NK-92 treated with Interleukin-12 subunit alpha and Interleukin-12 subunit beta, amount 100 ng/mL, for 24 hours (cell line): Measurements from ENCODE around the gene CALHM3.
"Not testable (repeated sequence)": the region's sequence is repeated elsewhere in the genome, so short reads cannot be mapped to it uniquely, and the experiment has no call there.

ENCODE experiments used
- DNase-seq: peaks from one replicate; lab custom pipeline; 2025; lab: John Stamatoyannopoulos, UW

Gene CALHM3

DNA sequence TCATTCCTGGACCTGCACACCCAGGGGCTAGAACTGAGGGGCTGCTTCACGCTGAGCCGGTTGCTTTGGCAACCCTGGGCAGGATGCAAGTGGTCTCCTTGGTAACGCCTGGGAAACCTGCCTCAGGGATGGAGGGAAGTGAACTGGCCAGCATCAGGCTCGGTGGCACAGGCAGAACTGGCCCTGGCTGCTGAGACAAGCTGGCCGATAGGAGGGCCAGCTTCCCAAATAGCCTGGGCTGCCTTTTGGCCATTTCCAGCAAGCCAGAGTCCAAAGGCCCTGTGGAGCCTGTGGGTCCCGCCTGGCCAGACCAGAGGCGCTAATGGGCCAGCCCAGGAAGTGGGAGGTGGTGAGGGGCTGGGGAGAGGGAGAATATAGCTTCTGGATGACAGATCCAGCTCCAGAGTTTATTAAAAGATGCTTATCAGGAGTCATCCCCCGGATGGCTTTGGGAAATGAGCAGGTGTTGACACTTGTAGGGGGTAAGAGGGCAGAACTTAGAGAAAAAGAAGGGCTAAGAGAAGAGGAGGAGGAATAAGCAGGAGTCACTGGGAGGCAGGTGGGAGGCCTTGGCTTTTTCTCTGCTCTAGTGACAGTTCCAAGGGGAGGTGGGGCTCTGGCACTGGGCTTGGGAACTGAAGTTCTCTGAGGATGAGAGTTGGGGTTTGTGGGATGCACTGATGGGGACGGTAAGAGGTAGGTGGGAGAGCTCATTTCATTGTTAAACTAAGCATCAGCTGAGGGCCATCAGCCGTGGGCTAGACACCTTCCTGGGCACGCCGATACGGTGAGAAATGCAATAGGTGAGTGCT lies 24.0 kb upstream of the CALHM3 start:
- no peak for DNase-seq

DNA sequence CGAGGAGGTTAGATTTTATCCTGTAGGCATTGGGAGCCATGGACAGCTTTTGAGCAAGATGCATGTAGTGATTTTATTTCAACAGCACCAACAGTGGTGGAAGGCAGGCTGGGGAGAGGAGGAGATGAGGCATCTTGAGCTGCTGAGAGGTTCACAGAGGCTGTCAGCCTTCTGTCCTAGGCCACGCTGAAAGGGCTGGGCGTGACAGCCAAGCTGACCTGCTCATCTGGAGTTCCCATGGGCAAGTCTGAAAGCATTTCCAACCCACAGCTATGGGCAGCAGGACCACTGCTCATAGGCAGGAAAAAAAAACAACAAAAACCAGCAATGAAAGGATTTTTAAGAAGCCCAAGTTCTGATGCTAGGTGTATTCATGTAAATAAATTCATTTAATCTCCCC lies 22.1 kb upstream of the CALHM3 start:
- DNase-seq, result no peak

DNA sequence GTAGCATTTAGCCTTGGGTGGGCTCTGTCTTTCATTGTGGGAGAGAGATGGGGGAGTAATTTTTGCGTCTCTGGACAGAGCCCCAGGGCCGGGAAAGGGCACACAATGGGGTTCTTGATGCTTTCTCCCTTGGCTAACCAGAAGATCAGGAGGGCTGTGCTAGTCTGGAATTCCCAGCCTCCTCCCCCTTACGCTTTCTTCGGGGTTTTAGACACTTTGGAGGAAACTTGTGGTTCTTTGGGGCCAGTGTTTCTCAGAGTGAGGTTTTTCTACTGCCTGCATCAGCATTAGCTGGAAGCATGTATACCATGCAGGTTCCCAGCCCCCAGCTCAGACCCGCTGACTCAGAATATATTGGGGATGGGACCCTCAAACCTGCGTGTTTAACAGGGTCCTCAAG lies 21.4 kb upstream of the CALHM3 start:
- DNase-seq, result no peak

DNA sequence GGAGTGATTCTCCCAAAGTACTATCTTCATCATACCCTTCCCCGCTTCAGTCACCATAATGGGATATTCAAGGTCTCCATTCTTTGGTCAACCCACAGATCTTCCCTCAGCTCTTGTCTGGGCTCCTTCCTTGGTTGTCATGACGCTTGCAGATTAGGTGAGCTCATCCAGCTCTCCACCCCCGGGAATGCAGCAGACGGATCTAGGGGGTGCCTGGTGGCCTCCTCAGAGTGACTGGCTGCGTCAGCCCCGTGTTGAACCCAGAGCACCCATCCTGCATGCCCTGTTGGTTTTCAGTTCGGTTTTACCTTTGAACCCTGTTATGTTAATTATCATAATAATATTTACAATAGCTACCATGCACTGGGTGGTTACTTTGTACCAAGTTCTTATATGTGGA lies 20.8 kb upstream of the CALHM3 start:
- DNase-seq, result no peak

DNA sequence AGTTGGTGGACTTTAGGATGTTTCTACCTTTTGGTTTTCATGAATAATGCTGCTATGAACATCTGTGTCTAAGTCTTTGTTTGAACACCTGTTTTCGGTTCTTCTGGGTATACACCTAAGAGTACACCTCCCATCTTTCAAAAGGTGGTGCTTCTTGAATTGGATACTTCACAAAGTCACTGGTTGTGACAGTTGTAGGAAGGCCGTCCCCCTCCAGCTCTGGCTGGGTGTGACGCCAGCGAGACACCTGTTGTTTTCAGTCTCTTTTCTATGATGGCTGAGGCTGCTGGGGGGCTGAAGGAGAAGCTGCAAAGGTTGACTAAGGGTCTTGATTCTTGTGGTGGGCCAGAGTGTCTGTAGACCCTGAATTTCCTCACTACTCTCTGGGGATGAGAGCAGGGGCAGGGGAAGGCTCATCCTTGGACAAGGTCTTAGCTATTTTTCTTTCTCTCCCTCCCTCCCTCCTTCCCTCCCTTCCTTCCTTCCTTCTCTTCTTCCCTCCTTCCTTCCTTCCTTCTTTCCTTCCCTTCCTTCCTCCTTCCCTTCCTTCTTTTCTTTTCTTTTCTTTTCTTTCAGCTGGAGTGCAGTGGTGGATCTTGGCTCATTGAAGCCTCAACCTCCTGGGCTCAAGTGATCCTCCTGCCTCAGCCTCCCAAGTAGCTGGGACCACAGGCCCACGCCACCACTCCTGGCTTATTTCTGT lies 20.0 kb upstream of the CALHM3 start:
- no peak for DNase-seq

DNA sequence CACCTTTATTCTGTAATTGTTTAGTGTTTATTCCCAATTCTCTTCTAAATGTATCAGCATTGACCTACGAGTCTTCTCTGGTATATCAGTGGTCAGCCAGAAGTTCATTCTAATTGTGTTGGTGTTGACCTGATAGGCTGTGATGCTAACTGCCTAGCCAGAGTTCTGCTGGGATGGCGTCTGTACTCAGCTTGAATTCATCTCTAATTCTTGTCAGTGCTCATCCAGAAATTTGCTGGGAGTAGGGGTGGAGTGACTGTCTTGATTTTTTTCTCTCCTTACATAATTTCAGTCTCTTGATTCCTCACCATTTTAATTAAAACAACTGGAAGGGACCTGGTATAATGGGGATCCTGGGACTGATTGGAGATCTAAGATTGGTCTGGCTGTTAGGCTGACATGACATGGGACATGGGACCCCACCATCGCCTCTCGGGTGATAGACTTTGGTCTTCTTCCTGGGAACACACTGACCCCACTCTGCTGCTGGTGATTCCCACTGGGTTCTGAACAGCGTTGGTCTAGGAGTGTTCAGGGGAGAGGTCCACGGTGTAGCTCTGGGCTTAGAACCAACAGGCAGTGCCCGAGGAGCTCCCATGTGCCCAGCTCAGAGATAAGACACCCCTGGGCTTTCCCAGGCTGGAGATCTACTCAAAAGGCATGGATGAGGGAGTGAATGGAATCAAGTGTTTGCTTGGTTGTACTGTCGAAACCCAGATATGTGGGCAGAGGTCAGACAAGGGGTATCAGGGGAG lies 18.3 kb upstream of the CALHM3 start:
- no peak for DNase-seq

DNA sequence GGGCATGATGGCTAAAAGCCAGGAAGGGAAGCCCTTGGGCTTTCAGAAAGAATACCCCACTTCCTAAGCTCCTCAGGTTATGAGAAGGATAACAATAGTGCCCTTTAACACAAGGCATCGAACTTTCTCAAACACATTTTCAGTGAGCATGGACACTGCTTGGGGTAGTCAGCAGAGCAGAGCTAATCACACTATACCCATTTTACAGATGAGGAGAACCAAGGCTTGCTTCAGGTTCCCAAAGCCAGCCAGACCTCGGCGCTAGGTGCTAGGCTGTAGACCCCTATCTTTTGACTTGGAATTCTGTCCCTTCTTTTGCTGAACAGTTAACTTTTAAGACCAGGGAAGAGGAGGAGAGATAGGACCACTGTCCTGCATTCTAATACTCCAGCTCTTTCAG lies 16.3 kb upstream of the CALHM3 start:
- DNase-seq, result no peak

DNA sequence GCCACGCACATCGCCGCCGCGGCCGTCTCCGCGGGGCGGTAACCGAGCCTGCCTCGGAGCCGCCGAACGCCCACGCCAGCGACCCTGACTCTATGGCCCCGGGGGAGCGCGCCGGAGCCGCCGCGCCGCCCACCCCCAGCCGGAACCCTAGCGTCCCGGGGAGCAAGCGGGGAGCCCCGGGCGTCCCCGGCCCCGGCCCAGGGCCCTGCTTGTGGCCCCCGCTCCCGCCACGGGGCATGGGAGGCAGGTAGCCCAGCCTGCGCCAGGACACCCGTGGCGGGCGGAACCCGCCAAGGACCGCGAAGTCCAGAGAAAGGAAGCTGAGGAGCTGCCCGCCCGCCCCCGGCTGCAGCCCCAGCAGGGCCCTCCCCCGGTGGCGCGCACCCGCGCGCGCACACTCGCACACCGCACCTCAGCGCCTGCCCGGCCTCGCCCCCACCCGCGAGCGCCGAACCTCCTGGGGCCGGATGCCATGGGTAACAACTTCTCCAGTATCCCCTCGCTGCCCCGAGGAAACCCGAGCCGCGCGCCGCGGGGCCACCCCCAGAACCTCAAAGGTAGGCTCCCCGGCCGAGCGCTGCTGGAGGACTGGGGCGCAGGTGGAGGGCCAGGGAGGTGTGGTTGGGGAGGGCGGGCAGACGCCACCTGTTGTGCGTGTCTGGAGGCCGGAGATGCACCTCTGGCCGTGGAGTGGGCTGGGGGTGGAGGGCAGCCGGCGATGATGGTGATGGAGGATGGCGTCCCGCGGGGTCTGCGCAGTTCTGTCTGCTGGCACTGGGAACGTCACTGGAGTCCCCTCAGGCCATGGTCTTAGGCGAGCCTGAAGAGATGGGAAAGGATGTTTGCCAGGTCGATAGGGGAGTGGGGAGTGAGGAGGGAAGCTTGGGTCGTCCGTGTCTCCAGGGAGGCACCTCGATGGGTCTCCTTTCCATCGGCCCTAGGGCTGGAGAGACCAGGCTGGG lies 15.2 kb upstream of the CALHM3 start:
- DNase-seq, result no peak

DNA sequence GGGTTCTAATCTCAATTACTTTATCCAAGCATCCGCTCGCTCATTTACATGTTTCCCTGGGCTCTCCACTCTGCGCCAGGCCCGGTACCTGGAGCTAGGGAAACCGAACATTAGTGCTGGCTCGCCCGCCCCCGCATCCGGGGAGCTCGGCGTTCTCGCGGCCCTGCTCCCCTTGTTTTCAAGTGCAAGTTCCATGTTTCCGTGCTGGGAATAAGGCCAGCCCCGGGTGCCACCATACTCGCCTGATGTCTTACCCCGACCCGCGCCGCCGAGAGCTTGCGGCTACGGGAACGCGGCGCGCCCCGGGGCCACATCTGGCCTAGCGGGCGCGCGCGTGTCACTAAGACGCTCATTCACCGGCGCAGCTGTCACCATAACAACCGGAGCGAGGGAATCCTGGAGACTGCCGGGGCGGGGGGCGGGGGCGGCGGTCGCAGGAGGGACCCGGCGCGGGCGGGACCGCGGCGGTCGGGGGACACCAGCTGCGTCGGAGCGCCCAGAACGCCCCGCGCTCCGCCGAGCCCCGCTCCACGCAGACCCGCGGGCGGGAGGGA lies 14.4 kb upstream of the CALHM3 start, which contains the start of gene NEURL1:
Gene NEURL1 (plus strand): TSS at position 344 of the 554 bp plus-strand sequence. CDS start 683 bp downstream, outside the sequence.
- no peak for DNase-seq

DNA sequence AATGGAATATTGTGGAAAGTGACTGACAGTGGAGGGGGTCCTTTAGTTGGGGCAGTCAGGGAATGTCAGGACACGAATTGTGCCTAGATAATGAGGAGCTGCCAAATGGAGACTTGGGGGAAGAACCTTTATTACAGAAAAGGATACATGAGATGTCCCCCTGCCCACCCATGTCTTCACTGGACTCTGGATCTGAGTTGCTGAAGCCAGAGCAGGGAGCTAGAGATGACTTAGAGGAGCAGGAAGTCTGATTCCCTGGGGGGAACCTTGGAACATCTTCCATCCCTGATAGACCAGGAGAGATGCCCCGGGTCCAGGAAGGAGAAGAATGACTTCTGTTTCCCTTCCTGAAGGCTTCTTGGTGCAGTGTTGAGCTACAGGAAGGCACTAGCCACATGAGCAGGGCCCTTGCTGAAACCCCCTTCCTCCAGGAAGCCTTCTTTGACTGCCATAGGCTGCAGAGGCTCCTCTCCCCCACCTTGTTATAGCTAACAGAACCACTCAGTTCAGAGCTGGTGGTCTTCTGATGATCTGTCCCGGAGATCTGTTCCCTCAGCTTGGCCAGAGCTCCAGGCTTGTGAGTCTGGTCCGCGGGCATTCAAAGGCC lies 13.7 kb upstream of the CALHM3 start:
- no peak for DNase-seq

DNA sequence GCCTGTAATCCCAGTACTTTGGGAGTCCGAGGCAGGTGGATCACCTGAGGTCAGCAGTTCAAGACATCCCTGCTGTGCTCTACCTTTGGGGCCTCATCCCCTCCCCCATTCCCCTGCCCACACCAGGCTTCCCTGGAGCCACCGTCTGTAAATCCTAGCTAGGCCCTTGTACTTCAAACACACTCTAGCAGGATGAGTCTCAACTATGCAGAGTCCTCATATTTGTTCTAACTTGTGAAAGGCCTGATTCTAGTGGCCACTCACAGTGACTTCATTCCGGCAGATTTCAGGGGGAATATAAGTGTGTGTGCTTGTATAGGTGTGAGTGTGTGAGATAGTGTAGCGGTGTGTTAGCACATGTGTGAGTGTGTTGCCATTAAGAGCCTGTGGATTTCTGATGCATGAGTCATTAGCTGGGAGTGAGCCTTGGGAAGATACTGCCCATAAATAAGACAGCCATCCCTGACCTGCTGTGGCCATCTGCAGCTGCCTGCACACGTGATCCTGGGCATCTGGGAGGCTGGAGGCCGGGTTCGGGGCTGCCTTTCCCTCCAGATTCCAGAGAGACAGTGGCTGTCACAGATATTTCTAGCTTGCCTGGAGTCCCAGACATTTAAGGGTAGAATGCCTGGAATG lies 12.8 kb upstream of the CALHM3 start:
- DNase-seq, result no peak

DNA sequence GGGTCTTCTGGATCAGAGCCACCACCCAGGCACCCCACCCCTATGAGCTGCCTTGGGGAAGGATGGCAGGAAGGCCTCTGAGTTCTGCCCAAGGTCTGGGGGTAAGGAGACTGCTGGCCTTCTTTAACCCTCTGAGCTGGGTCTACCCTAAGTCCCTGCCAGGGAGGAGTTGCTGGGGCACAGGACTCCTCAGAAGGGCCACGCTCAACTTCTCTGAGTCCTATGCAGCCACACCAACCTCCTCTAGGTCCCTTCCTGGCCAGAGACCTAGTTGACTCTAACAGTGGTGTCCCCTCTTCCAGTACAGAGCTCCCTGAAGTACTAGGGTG lies 11.9 kb upstream of the CALHM3 start:
- no peak for DNase-seq

DNA sequence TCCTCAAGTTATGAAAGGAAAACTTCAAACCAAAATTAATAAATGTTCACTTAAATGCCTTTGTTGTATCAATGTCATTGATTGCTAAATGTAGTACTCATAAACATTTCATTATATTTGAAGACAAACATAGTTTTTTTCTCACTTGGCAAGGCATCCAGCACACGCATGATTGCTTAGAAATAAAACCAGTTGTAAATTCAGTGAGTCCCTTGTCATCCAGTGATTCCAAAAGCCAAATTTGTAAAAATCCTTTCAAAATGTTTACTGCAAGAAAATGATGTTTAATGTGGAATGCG lies 8.3 kb upstream of the CALHM3 start:
- DNase-seq, result no peak

DNA sequence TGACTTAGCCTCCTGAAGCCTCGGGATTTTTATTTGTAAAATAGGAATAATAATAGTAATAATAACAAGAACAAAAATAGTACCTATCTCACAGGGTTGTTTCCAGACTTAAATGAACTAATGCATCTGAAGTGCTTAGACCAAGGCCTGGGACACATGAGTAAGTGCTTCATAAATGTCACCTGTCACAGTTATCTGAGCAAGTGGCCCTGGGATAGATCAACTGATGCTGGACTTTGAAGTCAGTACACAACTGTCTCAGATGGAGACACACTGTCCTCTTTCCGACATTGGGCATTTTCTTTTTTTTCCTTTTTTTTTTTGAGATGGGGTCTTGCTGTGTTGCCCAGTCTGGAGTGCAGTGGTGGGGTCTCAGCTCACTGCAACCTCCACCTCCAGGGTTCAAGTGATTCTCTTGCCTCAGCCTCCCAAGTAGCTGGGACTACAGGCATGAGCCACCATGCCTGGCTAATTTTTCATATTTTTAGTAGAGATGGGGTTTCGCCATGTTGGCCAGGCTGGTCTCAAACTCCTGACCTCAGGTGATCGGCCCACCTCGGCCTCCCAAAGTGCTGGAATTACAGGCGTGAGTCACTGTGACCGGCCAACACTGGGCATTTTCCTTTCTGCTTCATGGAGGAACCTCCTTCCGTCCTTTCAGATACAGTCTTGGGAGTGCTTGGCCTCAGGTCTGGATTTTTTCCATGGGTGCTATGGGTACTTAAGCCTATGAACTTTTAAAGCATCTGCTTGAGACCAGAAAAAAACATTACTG lies 7.8 kb upstream of the CALHM3 start:
- not testable (repeated sequence) for DNase-seq

DNA sequence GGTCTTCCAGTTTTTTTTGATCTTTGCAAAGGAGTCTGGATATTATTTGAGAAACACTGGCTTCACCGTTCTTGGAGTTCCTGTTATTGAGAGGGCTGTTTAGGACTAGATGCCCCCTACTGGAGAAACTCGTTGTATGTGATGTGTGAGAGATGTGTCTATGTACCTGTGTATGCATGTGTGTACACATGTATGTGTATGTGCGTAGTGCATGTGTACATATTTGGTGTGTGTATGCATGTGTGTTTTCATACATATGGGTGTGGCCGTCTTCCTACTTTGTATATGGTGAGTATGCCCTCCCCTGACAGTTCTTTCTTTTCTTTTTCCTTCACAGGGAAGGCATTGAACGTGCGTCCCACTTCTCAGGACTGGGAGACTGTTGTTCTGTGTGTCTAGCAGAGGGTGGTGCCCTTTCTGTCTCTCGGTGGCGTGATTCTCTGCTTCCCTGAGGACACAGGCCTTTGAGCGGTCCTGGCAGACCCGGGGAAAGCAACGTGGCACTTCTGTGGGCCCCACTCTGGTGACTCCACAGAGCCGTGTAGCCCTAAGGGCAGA lies 3.0 kb upstream of the CALHM3 start:
- no peak for DNase-seq

DNA sequence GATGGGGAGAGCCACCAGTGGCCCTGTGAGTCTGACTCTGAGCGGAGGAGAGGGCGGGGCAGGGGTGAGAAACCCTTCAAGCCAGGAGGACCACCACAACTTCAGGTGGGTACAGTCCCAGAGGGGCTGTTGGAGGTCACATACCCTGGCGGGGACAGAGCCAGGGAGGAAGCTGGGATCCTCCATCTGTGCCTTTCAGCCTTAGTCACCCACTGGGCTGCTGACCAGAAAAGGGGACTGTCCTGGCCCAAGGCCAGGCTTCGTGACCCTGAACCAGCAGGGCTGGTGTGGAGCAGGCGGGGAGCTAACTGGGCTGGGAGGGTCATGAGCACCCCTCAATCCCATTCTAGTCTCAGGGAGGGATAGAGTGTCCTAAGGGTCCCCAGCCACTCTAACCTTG lies 1.5 kb upstream of the CALHM3 start:
- no peak for DNase-seq

DNA sequence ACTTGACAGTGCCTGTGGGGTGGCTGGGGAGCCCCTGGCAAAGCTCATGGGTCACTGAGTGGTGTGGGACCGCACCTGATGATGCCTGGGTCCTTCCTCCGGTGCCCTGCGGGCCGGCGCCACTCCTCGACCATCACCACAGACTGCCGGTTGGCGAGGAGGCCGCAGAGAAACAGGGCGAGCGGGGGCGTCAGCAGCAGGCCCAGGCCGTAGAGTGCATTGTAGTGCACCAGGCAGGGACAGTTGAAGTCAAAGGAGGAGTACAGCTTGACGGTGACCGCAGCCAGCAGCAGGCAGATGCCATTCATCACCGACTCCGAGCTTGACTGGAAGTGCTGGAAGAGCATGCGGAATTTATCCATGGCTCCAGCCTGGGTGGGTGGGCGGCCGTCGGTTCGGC lies 369 bp downstream of the CALHM3 start:
- no peak for DNase-seq

DNA sequence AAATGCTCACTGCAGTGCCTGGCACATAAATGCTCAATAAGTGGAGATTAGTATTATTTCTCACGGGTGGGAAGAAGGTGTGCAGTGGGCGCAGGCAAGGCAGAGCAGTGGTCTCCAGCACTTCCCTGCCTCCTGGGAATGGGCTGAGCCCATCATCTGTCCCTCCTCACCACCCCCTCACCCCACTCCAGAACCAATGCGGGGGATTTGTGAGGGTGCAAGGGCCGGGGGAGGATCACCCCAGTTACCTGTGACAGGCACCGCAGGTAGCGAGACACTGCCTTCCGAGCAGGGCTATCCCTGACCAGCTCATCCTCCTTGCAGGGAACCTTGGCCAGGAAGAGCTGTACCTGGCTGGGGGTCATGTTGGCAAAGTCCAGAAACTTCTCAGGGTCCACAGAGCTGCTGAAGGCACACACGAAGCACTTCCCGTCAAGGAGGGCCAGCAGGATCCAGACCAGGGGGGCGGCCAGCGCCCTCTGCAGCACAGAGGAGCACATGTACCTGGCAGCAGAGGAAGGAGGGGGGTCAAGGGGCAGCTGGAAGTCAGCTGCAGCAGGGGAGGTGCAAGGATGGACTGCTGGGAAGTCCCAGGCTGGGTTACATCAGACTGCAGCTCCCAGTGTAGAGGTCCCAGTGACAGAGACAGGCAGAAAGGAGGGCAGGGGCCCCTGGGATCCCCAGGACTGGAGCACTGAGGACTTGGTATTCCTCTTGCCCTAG lies 2.8 kb downstream of the CALHM3 start:
- no peak for DNase-seq

DNA sequence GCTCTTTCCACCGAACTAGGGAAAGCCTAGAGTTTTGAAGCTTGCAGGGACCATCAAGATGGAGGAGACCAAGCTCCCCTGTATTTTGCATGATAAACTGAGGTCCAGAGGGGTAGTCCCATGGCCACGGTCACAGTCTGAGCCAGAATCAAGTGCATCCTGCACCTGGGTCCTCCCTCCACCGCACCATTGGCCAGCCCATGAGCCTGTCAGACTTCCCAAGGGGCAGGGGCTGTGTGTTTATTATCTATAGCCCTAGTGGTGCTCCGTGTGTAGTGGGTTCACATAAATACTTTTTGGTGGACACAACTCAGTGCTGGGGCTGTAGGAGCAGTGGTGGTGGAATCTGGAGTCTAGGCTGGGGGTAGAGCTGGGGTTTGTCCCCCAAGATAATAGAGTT lies 3.6 kb downstream of the CALHM3 start:
- DNase-seq, result no peak
